Measurements from ENCODE around the gene CRACR2B.

The CRACR2B gene

DNA sequence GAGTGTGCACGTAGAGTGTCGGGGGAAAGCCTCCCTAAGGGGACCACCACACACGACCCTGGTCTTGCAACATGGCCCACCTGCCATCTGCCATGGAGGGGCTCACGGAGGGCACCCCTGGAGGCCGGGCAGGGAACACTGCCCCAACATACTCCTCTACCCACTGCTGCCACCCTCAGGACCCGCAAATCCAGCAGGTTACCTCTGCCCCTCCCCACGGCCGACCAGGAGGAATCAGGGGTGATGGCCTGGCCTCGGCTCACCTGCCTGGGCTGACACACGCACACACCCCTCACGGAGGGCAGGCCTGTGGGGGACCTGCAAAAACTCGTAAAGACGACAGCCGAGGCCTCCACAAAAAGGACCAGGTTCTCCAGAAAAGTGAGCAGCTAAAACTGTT is 52.7 kb downstream of the CRACR2B start:
- peaks cover 0 to 72% of the 10 kb centered on the region in 2 experiments; a peak in 2 of 3 replicates for H3K36me3 ChIP-seq (ENCODE audit: control insufficient read depth in 2 of 2, insufficient read depth in 1 of 2, low read length in 2 of 2)
- no peak overlapping the region for H3K4me3 ChIP-seq (ENCODE audit: low read depth, low read length)
- CTCF ChIA-PET: no interaction called here
- TF ChIP-seq, protein P1, sequence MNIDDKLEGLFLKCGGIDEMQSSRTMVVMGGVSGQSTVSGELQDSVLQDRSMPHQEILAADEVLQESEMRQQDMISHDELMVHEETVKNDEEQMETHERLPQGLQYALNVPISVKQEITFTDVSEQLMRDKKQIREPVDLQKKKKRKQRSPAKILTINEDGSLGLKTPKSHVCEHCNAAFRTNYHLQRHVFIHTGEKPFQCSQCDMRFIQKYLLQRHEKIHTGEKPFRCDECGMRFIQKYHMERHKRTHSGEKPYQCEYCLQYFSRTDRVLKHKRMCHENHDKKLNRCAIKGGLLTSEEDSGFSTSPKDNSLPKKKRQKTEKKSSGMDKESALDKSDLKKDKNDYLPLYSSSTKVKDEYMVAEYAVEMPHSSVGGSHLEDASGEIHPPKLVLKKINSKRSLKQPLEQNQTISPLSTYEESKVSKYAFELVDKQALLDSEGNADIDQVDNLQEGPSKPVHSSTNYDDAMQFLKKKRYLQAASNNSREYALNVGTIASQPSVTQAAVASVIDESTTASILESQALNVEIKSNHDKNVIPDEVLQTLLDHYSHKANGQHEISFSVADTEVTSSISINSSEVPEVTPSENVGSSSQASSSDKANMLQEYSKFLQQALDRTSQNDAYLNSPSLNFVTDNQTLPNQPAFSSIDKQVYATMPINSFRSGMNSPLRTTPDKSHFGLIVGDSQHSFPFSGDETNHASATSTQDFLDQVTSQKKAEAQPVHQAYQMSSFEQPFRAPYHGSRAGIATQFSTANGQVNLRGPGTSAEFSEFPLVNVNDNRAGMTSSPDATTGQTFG (tag by site-specific recombination; IDR thresholded peaks at IDR 0.05; ENCODE audit: borderline replicate concordance): no peak
- TF ChIP-seq, protein P2, sequence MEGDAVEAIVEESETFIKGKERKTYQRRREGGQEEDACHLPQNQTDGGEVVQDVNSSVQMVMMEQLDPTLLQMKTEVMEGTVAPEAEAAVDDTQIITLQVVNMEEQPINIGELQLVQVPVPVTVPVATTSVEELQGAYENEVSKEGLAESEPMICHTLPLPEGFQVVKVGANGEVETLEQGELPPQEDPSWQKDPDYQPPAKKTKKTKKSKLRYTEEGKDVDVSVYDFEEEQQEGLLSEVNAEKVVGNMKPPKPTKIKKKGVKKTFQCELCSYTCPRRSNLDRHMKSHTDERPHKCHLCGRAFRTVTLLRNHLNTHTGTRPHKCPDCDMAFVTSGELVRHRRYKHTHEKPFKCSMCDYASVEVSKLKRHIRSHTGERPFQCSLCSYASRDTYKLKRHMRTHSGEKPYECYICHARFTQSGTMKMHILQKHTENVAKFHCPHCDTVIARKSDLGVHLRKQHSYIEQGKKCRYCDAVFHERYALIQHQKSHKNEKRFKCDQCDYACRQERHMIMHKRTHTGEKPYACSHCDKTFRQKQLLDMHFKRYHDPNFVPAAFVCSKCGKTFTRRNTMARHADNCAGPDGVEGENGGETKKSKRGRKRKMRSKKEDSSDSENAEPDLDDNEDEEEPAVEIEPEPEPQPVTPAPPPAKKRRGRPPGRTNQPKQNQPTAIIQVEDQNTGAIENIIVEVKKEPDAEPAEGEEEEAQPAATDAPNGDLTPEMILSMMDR (tag by site-specific recombination; IDR thresholded peaks at IDR 0.05): 0 out of 2 replicates have a peak, but pooled peaks have one; percentile 17
- no peaks in the 10 kb centered on the region for H3K9me3 ChIP-seq (ENCODE audit: control insufficient read depth, insufficient read depth, low read depth, low read length)
- H3K4me1 ChIP-seq (ENCODE audit: control insufficient read depth, insufficient read depth, low read length): no peaks in the 10 kb centered on the region
- H3K27ac ChIP-seq (ENCODE audit: extremely low read depth, low read depth, low read length): no peak overlapping the region
- POLR2A ChIA-PET: no interaction called here

Data from HEK293 (cell line).